WTC11 (cell line): ENCODE results near the gene DAG1. TPM values are rescaled to one million over a fixed set of nuclear protein-coding genes. Genes with fewer than 3 reads are reported as not detected.

Experiments used
- ATAC-seq: fragments of 200-7000 bp; cut with Tn5 transposase; 2 replicates; pipeline ENCODE4 v1.10.0; 2021; ENCODE audit warnings: mild to moderate bottlenecking, moderate library complexity
- CTCF ChIA-PET: fragments of 300-600 bp; sonication (Branson Sonifier 250); formaldehyde crosslinking; loops from one replicate; lab custom pipeline; 2021; ENCODE audit warnings: antibody characterized with exemption; lab: Charles Lee
- POLR2A ChIA-PET: fragments of 350-600 bp; sonication (Branson Sonifier 250); formaldehyde crosslinking; loops from one replicate; lab custom pipeline; 2021; ENCODE audit warnings: antibody characterized with exemption; lab: Charles Lee
- DNase-seq: peaks from one replicate; pipeline ENCODE4 v3.0.0; 2021; ENCODE audit warnings: low spot score
- H3K27ac Mint-ChIP-seq: 2 replicates; pipeline ENCODE4 v1.8.0; 2021; ENCODE audit warnings: mixed read lengths
- H3K27me3 Mint-ChIP-seq: 2 replicates; pipeline ENCODE4 v1.8.0; 2021; ENCODE audit warnings: low read depth, mild to moderate bottlenecking, moderate library complexity, mixed read lengths
- H3K36me3 Mint-ChIP-seq: 2 replicates; pipeline ENCODE4 v1.8.0; 2021; ENCODE audit warnings: mixed read lengths
- H3K4me1 Mint-ChIP-seq: 2 replicates; pipeline ENCODE4 v1.8.0; 2022; ENCODE audit warnings: mixed read lengths
- H3K4me3 Mint-ChIP-seq: 2 replicates; pipeline ENCODE4 v1.8.0; 2021; ENCODE audit warnings: mild to moderate bottlenecking, moderate library complexity, mixed read lengths
- H3K9me3 Mint-ChIP-seq: 2 replicates; pipeline ENCODE4 v1.8.0; 2021; ENCODE audit warnings: mixed read lengths
- ATF1 ChIP-seq: sonication (generic); formaldehyde crosslinking; IDR thresholded peaks from 2 replicates; pipeline ENCODE4 v1.8.1; 2023; ENCODE audit warnings: mild to moderate bottlenecking, moderate library complexity, missing genetic modification reagents
- FOXP1 ChIP-seq: sonication (generic); formaldehyde crosslinking; IDR thresholded peaks from 2 replicates; pipeline ENCODE4 v1.8.0; 2022; ENCODE audit warnings: missing genetic modification reagents, mild to moderate bottlenecking, moderate library complexity, borderline replicate concordance
- GTF2I ChIP-seq: fragments of 250-450 bp; sonication (Bioruptor Pico); conservative IDR thresholded peaks from 2 replicates; pipeline ENCODE4 v1.4.0; 2021; ENCODE audit warnings: mild to moderate bottlenecking
- NR2C2 ChIP-seq: sonication (generic); formaldehyde crosslinking; IDR thresholded peaks from 2 replicates; pipeline ENCODE4 v1.8.0; 2022; ENCODE audit warnings: mild to moderate bottlenecking, missing genetic modification reagents
- SP1 ChIP-seq: sonication (generic); formaldehyde crosslinking; conservative IDR thresholded peaks from 2 replicates; pipeline ENCODE4 v1.8.1; 2022; ENCODE audit warnings: missing genetic modification reagents
- ZNF121 ChIP-seq: sonication (generic); formaldehyde crosslinking; IDR thresholded peaks from 2 replicates; pipeline ENCODE4 v1.8.0; 2023; ENCODE audit warnings: missing genetic modification reagents
- total RNA-seq: library from RNA; stranded (reverse); gene quantifications from 3 replicates; pipeline ENCODE4 v1.2.3, GENCODE V29; 2021
- TF ChIP-seq, protein P1 (sequence below): sonication (generic); formaldehyde crosslinking; IDR thresholded peaks from 2 replicates; pipeline ENCODE4 v1.8.1; 2023; ENCODE audit warnings: mild to moderate bottlenecking, missing genetic modification reagents, moderate library complexity
- TF ChIP-seq, protein P2 (sequence below): sonication (generic); formaldehyde crosslinking; IDR thresholded peaks from 2 replicates; pipeline ENCODE4 v1.8.1; 2023; ENCODE audit warnings: mild to moderate bottlenecking, missing genetic modification reagents, moderate library complexity
- TF ChIP-seq, protein P3 (sequence below): sonication (generic); formaldehyde crosslinking; IDR thresholded peaks from 2 replicates; pipeline ENCODE4 v1.8.0; 2022; ENCODE audit warnings: mild to moderate bottlenecking, missing genetic modification reagents
- TF ChIP-seq, protein P4 (sequence below): sonication (generic); formaldehyde crosslinking; IDR thresholded peaks from 2 replicates; pipeline ENCODE4 v1.8.1; 2023; ENCODE audit warnings: mild to moderate bottlenecking, missing genetic modification reagents
- TF ChIP-seq, protein P5 (sequence below): sonication (generic); formaldehyde crosslinking; conservative IDR thresholded peaks from 2 replicates; pipeline ENCODE4 v1.8.1; 2023; ENCODE audit warnings: mild to moderate bottlenecking, low read depth, missing genetic modification reagents, moderate library complexity
- TF ChIP-seq, protein P6 (sequence below): sonication (generic); formaldehyde crosslinking; IDR thresholded peaks from 2 replicates; pipeline ENCODE4 v1.8.1; 2023; ENCODE audit warnings: mild to moderate bottlenecking, missing genetic modification reagents, borderline replicate concordance
- TF ChIP-seq, protein P7 (sequence below): sonication (generic); formaldehyde crosslinking; IDR thresholded peaks from 2 replicates; pipeline ENCODE4 v1.8.1; 2022; ENCODE audit warnings: mild to moderate bottlenecking, moderate library complexity, missing genetic modification reagents
- TF ChIP-seq, protein P8 (sequence below): sonication (generic); formaldehyde crosslinking; IDR thresholded peaks from 2 replicates; pipeline ENCODE4 v1.8.1; 2023; ENCODE audit warnings: mild to moderate bottlenecking, moderate library complexity, missing genetic modification reagents
- TF ChIP-seq, protein P9 (sequence below): sonication (generic); formaldehyde crosslinking; IDR thresholded peaks from 2 replicates; pipeline ENCODE4 v1.8.1; 2023; ENCODE audit warnings: mild to moderate bottlenecking, missing genetic modification reagents

DAG1 gene
- total RNA-seq, 1 experiment from 2014 or later, result 115 TPM

DNA sequence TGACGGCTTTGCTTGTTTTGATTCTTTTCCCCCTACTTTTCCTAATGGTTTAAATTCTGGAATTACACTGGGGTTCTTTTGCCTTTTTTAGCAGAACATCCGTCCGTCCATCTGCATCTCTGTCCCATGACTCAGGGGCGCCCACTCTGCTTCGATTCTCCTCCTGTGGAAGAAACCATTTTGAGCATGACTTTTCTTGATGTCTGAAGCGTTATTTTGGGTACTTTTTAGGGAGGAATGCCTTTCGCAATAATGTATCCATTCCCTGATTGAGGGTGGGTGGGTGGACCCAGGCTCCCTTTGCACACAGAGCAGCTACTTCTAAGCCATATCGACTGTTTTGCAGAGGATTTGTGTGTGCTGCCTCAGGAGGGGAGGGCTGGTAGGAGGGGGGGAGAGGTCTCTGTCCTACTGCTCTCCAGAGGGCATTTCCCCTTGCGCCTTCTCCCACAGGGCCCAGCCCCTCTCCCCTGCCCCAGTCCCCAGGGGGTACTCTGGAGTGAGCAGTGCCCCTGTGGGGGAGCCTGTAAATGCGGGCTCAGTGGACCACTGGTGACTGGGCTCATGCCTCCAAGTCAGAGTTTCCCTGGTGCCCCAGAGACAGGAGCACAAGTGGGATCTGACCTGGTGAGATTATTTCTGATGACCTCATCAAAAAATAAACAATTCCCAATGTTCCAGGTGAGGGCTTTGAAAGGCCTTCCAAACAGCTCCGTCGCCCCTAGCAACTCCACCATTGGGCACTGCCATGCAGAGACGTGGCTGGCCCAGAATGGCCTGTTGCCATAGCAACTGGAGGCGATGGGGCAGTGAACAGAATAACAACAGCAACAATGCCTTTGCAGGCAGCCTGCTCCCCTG, 64.7 kb downstream of the DAG1 start (continued):
- TF ChIP-seq, protein P1, sequence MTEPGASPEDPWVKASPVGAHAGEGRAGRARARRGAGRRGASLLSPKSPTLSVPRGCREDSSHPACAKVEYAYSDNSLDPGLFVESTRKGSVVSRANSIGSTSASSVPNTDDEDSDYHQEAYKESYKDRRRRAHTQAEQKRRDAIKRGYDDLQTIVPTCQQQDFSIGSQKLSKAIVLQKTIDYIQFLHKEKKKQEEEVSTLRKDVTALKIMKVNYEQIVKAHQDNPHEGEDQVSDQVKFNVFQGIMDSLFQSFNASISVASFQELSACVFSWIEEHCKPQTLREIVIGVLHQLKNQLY (CRISPR knock-in tag), result no peak
- TF ChIP-seq, protein P2, sequence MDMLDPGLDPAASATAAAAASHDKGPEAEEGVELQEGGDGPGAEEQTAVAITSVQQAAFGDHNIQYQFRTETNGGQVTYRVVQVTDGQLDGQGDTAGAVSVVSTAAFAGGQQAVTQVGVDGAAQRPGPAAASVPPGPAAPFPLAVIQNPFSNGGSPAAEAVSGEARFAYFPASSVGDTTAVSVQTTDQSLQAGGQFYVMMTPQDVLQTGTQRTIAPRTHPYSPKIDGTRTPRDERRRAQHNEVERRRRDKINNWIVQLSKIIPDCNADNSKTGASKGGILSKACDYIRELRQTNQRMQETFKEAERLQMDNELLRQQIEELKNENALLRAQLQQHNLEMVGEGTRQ (CRISPR knock-in tag), result no peak
- TF ChIP-seq, protein P3, sequence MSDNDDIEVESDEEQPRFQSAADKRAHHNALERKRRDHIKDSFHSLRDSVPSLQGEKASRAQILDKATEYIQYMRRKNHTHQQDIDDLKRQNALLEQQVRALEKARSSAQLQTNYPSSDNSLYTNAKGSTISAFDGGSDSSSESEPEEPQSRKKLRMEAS (CRISPR knock-in tag), result no peak
- no peak for TF ChIP-seq NR2C2 (CRISPR knock-in tag)
- no peak for TF ChIP-seq FOXP1 (CRISPR knock-in tag)

DNA sequence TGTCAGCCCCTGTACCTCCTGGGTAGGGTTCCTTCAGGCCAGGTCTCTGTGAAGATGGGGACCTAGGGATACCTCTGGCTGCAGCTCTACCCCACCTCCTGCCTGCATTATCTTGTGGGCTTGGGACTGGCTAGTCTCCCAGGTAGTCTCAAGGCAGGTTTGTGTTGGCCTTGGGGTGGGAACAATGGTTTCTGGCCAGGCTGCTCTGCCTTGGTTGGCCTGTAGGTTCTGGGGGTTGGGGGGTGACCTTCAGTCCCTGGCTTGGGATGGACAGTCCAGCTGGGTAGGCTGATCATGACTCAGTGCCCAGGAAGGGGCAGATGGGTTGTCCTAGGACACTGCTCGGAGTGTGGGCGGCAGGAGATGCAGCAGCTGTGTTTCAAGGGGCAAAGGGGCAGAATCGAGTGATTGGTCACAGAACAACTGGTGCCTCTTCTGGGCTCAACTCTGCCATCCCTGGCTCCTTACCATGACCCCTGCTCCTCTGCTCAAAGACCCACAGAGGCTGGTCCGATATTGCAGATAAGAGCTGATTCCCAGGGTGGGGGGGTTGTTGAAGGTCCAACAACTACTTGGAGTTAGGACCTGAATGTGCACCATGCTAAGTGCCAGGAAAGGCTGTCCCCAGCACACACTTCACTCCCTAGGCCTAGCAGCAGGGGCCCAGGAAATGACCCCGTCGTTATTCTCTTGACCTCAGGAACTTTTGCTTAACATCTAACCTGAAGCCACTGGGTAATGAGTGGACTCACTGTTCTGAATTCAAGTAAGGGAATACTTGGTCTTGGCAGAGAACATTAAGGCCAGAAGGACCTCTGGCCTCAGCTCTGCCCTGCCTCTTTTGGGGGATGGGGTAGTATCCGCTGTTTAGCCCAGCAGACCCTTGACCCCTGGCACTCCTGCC, 66.2 kb downstream of the DAG1 start:
- Mint-ChIP-seq H3K4me3 (no peak overlapping the region), H3K9me3 (no peaks in the 10 kb centered on the region), H3K27me3 (no peaks in the 10 kb centered on the region), H3K36me3 (peaks cover 20% of the 10 kb centered on the region), H3K4me1 (peaks cover 21% of the 10 kb centered on the region), H3K27ac (peak overlapping the region; percentile 53; the same call in 1 of the 2 replicates)
- CTCF ChIA-PET, result interaction anchor here (1.2 to 3.8 kb wide), 8 partner anchors 18 to 165 kb away, joined by 3 to 38 read pairs (median 8); partner anchors contain the start of gene BSN
- POLR2A ChIA-PET, result no interaction called here
- DNase-seq, result no peak
- ATAC-seq, result no peak
- TF ChIP-seq ATF1 (CRISPR knock-in tag) (no peak), GTF2I (no peak), SP1 (no peak), ZNF121 (CRISPR knock-in tag) (no peak)
- TF ChIP-seq, protein P4, sequence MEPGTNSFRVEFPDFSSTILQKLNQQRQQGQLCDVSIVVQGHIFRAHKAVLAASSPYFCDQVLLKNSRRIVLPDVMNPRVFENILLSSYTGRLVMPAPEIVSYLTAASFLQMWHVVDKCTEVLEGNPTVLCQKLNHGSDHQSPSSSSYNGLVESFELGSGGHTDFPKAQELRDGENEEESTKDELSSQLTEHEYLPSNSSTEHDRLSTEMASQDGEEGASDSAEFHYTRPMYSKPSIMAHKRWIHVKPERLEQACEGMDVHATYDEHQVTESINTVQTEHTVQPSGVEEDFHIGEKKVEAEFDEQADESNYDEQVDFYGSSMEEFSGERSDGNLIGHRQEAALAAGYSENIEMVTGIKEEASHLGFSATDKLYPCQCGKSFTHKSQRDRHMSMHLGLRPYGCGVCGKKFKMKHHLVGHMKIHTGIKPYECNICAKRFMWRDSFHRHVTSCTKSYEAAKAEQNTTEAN (CRISPR knock-in tag), result no peak
- TF ChIP-seq, protein P5, sequence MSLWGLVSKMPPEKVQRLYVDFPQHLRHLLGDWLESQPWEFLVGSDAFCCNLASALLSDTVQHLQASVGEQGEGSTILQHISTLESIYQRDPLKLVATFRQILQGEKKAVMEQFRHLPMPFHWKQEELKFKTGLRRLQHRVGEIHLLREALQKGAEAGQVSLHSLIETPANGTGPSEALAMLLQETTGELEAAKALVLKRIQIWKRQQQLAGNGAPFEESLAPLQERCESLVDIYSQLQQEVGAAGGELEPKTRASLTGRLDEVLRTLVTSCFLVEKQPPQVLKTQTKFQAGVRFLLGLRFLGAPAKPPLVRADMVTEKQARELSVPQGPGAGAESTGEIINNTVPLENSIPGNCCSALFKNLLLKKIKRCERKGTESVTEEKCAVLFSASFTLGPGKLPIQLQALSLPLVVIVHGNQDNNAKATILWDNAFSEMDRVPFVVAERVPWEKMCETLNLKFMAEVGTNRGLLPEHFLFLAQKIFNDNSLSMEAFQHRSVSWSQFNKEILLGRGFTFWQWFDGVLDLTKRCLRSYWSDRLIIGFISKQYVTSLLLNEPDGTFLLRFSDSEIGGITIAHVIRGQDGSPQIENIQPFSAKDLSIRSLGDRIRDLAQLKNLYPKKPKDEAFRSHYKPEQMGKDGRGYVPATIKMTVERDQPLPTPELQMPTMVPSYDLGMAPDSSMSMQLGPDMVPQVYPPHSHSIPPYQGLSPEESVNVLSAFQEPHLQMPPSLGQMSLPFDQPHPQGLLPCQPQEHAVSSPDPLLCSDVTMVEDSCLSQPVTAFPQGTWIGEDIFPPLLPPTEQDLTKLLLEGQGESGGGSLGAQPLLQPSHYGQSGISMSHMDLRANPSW, result no peak
- TF ChIP-seq, protein P6, sequence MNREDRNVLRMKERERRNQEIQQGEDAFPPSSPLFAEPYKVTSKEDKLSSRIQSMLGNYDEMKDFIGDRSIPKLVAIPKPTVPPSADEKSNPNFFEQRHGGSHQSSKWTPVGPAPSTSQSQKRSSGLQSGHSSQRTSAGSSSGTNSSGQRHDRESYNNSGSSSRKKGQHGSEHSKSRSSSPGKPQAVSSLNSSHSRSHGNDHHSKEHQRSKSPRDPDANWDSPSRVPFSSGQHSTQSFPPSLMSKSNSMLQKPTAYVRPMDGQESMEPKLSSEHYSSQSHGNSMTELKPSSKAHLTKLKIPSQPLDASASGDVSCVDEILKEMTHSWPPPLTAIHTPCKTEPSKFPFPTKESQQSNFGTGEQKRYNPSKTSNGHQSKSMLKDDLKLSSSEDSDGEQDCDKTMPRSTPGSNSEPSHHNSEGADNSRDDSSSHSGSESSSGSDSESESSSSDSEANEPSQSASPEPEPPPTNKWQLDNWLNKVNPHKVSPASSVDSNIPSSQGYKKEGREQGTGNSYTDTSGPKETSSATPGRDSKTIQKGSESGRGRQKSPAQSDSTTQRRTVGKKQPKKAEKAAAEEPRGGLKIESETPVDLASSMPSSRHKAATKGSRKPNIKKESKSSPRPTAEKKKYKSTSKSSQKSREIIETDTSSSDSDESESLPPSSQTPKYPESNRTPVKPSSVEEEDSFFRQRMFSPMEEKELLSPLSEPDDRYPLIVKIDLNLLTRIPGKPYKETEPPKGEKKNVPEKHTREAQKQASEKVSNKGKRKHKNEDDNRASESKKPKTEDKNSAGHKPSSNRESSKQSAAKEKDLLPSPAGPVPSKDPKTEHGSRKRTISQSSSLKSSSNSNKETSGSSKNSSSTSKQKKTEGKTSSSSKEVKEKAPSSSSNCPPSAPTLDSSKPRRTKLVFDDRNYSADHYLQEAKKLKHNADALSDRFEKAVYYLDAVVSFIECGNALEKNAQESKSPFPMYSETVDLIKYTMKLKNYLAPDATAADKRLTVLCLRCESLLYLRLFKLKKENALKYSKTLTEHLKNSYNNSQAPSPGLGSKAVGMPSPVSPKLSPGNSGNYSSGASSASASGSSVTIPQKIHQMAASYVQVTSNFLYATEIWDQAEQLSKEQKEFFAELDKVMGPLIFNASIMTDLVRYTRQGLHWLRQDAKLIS (CRISPR knock-in tag), result no peak
- TF ChIP-seq, protein P7, sequence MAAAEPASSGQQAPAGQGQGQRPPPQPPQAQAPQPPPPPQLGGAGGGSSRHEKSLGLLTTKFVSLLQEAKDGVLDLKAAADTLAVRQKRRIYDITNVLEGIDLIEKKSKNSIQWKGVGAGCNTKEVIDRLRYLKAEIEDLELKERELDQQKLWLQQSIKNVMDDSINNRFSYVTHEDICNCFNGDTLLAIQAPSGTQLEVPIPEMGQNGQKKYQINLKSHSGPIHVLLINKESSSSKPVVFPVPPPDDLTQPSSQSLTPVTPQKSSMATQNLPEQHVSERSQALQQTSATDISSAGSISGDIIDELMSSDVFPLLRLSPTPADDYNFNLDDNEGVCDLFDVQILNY (CRISPR knock-in tag), result no peak
- TF ChIP-seq, protein P8, sequence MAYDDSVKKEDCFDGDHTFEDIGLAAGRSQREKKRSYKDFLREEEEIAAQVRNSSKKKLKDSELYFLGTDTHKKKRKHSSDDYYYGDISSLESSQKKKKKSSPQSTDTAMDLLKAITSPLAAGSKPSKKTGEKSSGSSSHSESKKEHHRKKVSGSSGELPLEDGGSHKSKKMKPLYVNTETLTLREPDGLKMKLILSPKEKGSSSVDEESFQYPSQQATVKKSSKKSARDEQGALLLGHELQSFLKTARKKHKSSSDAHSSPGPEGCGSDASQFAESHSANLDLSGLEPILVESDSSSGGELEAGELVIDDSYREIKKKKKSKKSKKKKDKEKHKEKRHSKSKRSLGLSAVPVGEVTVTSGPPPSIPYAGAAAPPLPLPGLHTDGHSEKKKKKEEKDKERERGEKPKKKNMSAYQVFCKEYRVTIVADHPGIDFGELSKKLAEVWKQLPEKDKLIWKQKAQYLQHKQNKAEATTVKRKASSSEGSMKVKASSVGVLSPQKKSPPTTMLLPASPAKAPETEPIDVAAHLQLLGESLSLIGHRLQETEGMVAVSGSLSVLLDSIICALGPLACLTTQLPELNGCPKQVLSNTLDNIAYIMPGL, result no peak
- TF ChIP-seq, protein P9, sequence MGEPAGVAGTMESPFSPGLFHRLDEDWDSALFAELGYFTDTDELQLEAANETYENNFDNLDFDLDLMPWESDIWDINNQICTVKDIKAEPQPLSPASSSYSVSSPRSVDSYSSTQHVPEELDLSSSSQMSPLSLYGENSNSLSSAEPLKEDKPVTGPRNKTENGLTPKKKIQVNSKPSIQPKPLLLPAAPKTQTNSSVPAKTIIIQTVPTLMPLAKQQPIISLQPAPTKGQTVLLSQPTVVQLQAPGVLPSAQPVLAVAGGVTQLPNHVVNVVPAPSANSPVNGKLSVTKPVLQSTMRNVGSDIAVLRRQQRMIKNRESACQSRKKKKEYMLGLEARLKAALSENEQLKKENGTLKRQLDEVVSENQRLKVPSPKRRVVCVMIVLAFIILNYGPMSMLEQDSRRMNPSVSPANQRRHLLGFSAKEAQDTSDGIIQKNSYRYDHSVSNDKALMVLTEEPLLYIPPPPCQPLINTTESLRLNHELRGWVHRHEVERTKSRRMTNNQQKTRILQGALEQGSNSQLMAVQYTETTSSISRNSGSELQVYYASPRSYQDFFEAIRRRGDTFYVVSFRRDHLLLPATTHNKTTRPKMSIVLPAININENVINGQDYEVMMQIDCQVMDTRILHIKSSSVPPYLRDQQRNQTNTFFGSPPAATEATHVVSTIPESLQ (CRISPR knock-in tag), result no peak
